Ecto neural progenitor cell (in vitro differentiated cells): Measurements from ENCODE around the gene NUAK2.
"Not testable (repeated sequence)": the region's sequence is repeated elsewhere in the genome, so short reads cannot be mapped to it uniquely, and the experiment has no call there.

Source experiments
- DNase-seq: peaks from one replicate; pipeline ENCODE4 v3.0.0-alpha.2; 2018; ENCODE audit warnings: low spot score

The NUAK2 gene

DNA sequence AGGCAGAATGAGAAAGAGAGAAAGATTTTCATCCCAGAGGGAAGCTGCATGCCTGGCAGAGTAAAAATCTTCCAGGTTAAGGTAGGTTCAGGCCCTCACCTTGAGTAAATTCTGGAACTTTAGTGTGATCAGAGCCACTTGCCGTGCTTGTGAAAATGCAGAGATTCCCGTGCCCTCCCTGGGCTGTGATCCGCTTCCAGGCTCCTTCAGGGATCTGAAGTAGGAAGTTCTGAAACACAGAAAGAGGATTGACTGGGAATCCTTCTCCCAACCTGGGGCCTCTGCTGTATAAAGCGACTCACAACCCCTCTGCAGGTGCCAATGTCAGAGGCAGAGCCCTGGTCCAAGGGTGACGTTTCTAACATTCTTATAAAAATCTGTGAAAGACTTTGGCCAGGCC, 26.6 kb downstream of the NUAK2 start:
- no peak for DNase-seq

DNA sequence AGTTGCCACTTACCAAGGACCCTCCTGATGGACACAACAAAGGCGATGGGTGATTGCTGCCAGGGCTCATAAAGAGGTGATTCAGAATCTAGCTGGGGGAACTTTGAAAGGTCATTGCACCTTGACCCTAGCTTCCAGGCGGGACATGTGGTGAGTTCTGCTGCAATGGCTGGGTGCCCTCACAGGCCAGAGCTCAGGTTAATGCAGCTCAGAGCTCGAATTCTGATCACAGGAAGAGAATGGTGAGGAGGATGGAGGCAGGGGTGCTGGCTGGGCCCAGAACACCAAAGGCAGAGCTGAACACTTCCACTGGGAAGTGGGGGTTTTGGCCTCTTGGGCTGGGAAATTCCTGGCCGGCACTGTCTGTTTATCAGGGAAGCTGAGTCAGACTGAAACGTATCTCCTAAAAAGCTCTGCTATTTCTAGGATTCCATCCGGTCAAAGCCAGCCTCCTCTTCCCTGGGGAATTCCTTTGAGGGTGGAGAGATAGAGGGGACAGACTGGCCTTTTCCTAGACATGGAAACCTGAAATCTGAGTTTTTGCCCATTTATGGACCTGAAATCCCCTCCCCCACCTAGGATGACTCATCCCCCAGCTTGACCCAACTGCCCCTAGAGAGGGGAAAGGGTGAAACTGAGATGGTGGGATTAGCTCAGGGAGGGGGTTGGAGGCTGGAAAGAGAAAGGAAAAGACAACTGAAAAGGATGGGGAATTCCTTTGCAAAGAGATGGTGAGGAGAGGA, 27.2 kb downstream of the NUAK2 start:
- peak; percentile 71 for DNase-seq

DNA sequence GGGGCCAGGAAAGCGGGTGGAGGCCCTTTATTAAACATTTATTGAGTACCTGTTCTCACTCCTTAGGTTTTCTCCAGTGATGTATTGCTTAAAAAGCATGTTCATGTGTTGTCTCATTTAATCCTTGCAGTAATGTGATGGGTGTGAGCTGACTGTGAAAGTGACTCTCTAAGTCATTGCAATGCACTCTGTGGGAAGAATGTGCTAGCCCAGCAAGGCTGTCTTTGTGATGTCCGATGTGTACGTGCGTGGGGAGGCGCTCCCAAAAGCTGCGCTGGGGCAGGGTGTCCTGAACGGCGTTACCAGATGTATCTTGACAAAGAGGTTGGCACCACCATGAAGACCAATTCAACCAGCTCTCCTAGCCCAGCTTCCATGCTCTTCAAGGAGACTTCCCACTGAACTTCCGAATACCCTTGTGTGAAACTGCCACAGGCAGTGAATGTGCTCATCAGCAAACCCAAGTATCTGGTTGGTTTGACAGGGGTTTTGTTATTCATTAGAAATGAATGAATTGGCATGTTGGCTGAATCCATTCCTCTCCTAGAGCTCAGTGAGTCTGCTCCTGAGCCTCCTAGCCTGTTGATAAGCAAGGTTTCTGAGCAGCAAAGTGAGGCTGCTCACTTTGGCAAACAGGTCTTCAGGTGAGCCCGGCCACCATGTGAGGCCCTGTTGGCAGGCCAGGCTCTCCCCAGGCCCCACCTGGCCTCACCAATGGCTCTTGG, 28.0 kb downstream of the NUAK2 start:
- DNase-seq, result no peak

DNA sequence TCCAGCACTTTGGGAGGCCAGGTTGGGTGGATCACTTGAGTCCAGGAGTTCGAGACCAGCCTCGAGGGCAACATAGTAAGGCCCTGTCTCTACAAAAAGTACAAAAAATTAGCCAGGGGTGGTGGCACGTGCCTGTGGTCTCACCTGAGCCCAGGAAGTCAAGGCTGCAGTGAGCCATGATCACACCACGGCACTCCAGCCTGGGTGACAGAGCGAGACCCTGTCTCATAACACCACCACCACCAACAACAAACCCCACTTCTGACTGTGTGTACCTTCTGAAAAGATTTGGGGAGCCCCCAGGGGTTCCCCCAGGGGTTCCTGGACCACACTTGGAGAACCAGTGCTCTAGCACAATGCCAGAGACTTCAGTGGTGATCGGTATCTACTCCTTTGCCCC, 29.9 kb downstream of the NUAK2 start:
- no peak for DNase-seq

DNA sequence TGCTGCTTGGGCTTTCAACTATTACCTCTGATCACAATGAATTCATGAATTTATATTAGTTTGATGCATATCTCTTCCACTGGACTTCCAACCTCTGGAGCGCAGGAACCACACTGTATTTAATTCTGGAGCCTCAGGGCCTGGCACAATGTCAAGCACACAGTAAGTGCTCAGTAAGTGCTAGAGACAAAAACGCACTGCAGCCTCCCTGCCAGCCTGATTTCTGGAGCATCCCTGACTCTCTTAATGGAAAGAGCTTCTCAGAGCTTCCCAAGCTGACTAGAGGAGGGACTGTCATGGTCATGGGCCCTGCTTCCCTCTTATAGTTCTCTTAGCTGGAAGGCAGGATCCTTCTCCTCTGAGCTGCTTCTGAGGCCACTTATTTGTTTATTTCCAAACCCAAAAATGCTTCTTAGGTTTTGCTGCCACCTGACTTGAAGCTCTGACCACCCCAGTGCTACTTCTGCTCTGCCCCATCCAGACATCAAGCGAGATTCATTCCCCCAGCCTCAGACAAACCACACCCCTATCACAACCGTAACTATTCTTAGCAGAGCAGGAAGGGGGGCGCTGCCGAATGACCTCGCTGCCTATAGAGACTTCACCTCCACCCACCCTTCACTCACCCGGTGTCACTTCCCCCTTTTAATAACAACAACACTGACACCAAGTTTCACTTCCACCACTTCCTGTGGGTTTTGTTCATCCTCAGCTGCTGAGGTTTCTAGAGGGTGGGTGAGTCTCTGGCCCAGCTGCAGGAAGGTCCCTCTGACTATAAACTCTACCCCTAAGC, 33.6 kb downstream of the NUAK2 start:
- no peak for DNase-seq

DNA sequence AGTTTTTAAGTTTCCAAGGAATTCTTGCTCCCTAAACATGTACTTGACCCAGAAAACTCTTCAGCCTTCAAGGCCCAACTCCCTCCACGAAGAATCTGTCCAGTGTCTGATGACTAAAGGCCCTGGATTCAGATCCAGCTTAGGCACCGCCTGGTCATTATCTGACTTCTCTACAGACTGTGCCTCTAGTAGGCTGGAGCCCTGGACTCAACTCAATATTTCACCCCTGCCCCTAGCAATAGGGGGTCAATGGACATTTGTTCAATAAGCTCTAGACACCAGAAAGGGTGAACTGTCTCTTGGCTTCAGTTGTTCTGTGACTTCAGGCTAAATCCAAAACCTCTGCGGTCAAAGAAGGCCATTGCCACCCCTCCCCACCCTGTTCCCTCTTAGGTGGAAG, 34.5 kb downstream of the NUAK2 start:
- DNase-seq, result no peak

DNA sequence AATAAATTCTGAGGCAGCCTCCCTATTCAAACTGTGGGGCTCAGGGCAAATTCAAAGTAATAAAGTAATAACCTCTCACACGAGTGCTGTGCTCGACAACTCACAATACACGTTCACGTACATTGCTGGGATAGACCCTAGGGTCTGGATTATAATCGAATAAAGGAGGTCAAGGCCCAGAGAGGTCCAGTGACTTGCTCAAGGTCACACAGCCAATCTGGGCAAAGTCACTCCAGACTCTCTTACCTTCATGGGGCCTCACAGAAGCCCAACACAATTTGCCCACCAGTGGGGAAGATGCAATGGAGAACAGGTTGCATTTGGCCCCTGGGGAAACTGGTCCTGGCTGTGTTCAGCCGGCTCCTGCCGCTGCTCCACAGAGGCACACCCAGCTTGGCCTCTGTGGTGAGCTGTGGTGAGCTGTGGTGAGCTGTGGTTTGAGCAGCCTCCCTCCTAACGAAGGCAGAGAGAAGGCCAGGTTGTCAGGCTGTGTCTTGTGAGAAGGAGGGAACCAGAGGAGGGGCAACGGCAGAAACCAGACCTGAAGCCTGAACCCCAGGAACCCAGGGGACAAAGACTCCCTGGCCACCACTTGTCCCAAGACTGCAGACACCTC, 35.1 kb downstream of the NUAK2 start:
- no peak for DNase-seq

DNA sequence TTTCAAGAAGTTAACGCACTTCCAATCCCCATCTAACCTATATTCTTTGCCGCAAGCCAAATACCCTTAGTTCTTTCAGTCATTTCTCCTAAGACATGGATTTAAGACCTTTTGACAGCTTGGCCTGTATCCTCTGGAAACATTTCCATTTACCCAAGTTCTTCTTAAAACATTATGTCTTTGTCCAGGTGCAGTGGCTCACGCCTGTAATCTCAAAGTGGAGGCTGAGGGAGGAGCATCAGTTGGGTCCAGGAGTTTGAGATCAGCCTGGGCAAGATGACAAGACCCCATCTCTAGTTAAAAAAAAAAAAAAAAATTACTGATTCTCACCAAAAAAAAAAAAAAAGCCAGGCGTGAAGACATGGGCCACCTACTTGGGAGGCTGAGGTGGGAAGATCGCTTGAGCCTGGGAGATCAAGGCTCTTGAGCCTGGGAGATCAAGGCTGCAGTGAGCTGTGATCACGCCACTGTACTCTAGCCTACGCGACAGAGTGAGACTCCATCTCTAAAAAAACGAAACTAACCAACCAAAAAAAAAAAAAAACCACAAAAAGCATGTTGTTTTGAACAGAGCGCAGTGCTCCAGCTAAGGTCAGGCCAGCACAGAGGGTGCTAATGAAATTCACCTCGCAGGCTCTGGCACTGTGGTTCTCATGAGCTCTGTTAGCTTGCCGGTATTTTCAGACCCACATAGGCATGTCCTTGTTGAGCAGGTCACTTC, 36.0 kb downstream of the NUAK2 start:
- DNase-seq, result no peak

DNA sequence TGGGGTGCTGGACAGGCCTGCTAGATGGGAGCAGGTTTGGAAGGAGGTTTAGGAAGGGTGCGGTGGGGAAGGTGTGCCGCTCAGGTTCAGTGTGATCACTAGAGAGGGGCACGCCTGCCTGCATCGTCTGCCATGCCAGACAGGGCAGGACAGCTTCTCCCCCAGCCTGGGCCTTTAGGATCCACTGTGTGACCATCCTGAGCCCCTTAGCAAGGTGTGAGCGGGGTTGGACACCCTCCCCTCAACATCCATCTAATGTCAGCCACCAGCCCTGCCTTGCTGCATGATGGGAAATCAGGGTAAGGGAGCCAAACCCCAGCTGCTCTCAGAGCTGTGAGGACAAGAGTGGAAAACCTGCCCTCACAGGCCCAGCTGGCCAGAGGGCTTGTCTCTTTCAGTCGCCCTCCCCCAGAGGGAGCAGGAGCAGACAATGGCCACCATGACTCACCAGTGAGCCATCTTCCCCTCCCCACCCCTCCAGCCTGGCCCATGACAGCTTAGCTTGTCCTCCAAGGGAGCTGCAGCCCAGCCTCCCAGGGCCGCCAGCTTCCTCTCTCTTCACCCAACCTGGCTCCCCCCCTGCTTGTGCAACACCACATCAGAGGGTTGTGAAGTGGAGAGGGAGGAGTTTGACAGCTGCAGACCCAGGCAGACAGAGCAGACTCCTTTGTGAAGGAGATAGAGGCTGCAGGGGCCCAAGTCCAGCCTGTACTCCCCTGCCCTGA, 37.0 kb downstream of the NUAK2 start:
- peak; percentile 90 for DNase-seq

DNA sequence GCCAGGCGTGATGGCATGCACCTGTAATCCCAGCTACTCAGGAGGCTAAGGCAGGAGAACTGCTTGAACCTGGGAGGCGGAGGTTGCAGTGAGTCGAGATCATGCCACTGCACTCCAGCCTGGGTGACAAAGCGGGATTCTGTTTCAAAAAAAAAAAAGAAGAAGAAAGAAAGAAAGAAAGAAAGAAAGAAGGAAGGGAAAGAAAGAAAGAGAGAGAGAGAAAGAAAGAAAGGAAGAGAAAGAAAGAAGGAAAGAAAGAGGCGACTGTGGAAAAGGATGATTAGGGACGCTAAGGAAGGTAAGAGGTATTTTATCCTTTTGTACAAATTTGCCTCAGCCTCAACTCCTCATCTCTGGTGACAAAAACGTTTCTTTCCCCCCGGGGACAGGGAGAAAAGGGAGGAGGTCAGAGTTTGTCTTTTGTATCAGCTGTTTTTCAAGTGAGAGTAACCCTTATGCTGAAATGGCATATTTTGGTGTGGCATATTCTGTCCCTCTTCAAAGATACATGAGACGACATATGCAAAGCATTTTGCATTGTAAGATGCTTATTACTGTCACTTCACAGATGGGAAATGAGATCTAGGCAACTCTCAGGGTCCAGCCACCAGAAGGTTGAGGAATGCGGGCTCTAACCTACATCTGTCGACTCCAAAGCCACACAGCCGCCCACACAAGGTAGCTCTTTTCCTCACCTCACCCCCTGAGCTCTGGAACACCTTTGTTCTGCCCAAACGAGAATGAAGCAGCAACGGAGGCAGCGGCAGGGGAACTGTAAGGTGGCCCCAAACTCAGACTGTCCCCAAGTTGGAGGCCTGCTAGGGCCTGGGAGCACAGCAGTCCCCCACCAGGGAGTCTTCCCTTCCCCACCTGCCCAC, 38.0 kb downstream of the NUAK2 start:
- DNase-seq, result no peak

DNA sequence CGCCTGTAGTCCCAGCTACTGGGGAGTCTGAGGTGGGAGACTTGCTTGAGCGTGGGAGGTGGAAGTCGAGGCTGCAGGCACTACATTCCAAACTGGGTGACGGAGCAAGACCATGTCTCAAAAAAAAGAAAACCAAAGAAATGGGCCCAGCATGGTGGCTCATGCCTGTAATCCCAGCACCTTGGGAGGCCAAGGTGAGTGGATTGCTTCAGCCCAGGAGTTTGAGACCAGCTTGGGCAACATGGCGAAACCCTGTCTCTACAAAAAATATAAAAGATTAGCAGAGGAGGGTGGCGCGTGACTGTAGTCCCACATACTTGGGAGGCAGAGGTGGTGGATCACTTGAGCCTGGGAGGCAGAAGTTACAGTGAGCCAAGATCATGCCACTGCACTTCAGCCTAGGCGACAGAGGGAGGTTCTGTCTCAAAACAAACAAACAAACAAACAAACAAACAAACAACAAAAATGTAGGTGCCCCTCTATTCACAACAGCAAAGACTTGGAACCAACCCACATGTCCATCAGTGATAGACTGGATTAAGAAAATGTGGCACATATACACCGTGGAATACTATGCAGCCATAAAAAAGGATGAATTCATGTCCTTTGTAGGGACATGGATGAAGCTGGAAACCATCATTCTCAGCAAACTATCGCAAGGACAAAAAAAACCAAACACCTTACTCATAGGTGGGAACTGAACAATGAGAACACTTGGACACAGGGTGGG, 40.7 kb downstream of the NUAK2 start:
- not testable (repeated sequence) for DNase-seq

DNA sequence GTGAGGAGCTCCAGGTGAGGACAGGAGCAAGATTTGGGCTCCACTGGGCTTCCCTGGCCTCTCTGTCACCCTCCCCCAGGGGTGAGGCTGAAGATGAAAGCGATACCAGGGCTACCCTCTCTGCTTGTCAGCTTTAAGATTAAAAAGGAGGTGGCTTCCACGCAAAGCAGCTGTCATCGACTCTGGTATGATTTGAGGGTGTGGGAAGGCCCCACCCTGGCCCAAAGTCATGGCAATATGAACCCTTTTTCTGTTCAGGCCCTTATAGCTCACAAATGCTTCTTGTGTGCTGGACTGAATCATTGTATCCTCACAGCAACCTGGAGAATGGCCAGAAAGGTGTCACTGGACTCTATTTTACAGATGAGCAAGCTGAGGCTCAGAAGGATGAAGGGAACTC, 41.6 kb downstream of the NUAK2 start:
- no peak for DNase-seq

DNA sequence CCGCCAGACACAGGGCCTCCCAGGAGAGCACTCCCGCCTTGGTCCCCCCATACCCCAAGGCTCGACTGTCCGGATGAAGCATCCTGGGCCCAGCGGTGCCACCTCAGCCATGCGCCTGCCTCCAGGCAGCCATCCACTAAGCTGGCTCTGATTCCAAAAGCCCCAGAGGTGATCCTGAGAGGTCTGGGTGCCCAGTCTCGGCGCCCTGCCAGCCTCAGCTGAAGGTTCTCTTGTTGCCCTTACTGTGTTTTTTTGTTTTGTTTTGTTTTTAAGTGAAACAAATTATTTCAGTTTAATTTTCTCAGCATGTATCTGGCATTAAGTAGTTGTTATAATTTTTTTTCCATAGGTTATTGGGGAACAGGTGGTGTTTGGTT, 44.9 kb downstream of the NUAK2 start:
- no peak for DNase-seq

DNA sequence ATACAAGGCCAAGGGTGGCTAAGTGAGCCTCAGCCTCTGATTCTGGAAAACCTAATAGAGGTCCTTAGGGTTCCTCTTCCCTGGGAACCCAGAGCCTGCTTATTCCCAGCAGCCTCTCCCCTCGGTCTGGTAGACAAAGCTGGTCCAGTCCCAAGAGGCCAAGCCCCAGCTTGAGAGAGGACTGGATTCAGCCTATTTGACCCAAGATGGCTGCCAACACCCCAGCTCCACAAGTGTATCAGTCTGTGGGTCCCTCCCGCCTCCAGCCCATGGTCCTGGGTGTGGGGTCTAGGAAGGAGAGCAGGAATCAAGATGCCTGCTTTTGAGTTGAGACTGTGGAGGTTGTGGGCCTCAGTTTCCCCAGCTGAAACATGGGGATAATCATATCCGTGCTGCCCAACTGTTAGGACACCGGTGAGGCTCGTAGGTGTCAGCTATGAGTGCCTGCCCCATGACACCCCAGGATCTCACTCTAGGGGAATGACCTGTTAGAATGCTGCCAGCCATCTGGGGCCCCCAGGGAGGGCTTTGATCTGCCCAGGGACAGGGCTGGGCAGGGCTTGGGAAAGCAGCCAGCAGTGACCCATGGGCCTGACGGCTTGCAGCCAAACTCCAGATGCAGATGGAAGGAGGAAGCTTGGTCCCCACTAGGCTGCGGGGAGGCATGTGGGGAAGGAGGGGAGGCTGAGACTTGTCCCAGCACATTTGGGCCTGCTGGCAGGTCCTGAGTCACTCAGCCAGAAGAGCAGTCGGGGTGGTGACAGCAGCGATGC, 45.4 kb downstream of the NUAK2 start:
- DNase-seq, result no peak

DNA sequence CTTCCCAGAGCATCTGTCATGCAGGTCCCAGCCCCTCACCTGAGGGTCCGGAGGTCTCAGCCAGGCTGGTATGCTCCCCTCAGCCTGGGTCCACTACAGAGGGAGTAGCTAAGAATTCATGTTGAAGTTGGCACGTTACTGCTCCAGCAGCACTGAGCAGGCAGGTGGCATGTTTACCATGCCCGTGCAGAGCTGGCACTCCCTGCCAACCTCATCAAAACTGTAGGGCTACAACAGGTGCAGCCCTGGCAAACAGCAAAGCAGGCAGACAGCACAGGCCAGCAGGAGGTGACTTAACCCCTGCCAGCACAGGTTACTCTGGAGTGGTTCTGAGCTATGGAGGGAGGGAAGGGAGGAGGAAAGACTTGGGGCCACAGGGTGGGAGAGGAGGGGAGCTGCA, 46.4 kb downstream of the NUAK2 start:
- no peak for DNase-seq

DNA sequence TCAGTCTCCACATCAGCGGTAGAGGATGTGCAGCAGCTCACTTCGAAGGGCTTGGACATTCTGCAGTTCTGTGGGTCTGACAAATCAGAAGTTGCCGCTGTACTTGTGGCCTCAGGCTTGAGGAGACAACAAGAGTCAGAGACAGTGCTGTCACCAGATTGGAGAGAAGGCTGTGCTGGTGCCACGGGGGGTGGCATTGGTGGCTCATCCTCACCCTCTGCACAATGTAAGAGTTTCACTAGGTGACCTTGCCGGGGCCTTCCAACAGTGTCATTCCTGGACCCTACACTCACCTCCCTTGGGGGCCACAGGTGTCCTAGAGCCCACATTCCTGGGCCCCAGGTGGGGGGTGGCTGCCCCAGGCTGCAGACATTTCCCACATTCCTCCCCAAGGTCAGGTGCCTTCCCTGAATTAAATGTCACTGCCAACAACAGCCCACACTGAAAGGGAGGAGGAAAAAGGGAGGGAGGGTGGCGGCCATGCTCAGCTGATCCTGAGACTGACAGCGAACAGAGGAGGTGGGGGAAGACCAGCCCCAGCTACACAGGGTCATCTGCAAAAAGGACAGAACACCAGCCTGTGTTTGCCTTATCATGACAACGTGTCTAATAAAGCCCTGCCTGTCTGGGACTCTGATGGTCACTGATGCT, 47.4 kb downstream of the NUAK2 start:
- no peak for DNase-seq

DNA sequence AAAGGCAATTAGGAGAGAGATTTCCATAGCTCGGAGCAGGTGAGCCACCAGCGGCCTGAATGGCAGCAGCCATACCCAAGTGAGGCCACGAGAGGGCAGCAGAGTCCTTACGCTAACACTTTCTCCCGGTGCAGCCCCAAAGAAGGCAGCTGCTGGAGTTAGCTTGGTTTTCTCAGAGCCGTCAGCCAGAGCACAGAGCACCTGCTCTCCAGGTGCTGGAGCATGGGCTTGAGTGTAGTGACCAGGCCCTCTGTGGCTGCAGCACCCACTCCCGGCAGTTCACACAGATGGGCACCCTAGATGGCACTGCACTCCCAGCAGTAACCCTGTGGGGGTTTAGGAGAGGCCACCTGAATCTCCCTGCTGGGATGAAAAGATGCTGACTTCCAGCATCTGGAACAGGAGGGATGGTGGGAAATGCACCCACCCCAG, 48.0 kb downstream of the NUAK2 start:
- peak; percentile 91 for DNase-seq

DNA sequence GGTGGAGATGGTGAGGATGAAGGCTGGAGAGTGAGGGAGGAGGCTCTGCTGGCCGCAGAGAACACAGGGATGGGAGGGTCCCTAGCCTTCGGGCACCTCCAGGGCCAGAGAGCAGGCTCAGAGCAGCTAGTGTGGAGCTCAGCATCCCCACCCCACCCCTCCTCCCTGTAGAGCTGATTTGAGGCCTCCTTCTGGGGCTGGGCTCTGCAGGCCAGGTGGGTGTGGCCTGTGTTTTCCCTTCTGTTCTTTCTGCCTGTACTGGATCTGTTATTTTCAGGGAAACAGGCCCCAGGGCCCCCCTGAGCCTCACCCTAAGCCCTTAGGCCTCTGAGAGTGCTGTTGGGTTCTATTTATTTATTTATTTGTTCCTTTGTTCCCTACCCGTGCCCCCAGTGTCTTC, 49.0 kb downstream of the NUAK2 start:
- DNase-seq, result no peak
